GM12878 (cell line): ENCODE results near the gene JTB. TPM values are rescaled to one million over a fixed set of nuclear protein-coding genes. Genes with fewer than 3 reads are reported as not detected.
A peak's percentile ranks its signal among the peaks of the same experiment; 100 is the strongest.

Experiments used
- ATF3 ChIP-seq: IDR thresholded peaks from 2 replicates; pipeline ENCODE4 v1.6.1; 2011; ENCODE audit warnings: low read depth, mild to moderate bottlenecking, low read length, moderate library complexity, borderline replicate concordance; ENCODE audit errors: extremely low read depth
- DPF2 ChIP-seq: fragments of 450-650 bp; IDR thresholded peaks from 2 replicates; pipeline ENCODE4 v1.6.1; 2017; ENCODE audit warnings: mild to moderate bottlenecking
- E2F4 ChIP-seq: IDR thresholded peaks from 2 replicates; pipeline ENCODE4 v1.6.1; 2012; ENCODE audit warnings: low read depth, low read length, improper control_type of control experiment
- EED ChIP-seq: sonication (generic); IDR thresholded peaks from 2 replicates; pipeline ENCODE4 v1.6.1; 2016; ENCODE audit warnings: antibody characterized with exemption, low read depth
- KDM1A ChIP-seq: fragments of 200-600 bp; sonication (generic); IDR thresholded peaks from 2 replicates; pipeline ENCODE4 v1.6.1; 2016; ENCODE audit warnings: borderline replicate concordance
- MTA2 ChIP-seq: fragments of 450-650 bp; IDR thresholded peaks from 2 replicates; pipeline ENCODE4 v1.6.1; 2016; ENCODE audit warnings: low read depth, mild to moderate bottlenecking, moderate library complexity
- NBN ChIP-seq: fragments of 450-650 bp; IDR thresholded peaks from 2 replicates; pipeline ENCODE4 v1.6.1; 2016
- NRF1 ChIP-seq: conservative IDR thresholded peaks from 2 replicates; pipeline ENCODE4 v1.6.1; 2011; ENCODE audit warnings: mild to moderate bottlenecking, low read depth, low read length, improper control_type of control experiment
- PAX5 ChIP-seq: IDR thresholded peaks from 2 replicates; pipeline ENCODE4 v1.6.1; 2011; ENCODE audit warnings: low read depth, low read length, borderline replicate concordance
- POU2F2 ChIP-seq: IDR thresholded peaks from 3 replicates; pipeline ENCODE4 v1.6.1; 2011; ENCODE audit warnings: low read depth, mild to moderate bottlenecking, low read length, borderline replicate concordance
- REST ChIP-seq: IDR thresholded peaks from 2 replicates; pipeline ENCODE4 v1.6.1; 2012; ENCODE audit warnings: mild to moderate bottlenecking, low read depth, low read length
- TAF1 ChIP-seq: IDR thresholded peaks from 2 replicates; pipeline ENCODE4 v1.6.1; 2011; ENCODE audit warnings: mild to moderate bottlenecking, low read depth, low read length, borderline replicate concordance
- TCF12 ChIP-seq: IDR thresholded peaks from 2 replicates; pipeline ENCODE4 v1.6.1; 2011; ENCODE audit warnings: low read depth, mild to moderate bottlenecking, low read length
- WRNIP1 ChIP-seq: IDR thresholded peaks from 2 replicates; pipeline ENCODE4 v1.6.1; 2011; ENCODE audit warnings: low read depth, low read length, improper control_type of control experiment, borderline replicate concordance
- YY1 ChIP-seq: IDR thresholded peaks from 2 replicates; pipeline ENCODE4 v1.6.1; 2011; ENCODE audit warnings: low read depth, mild to moderate bottlenecking, low read length
- ZBTB4 ChIP-seq: fragments of 450-650 bp; formaldehyde crosslinking; IDR thresholded peaks from 2 replicates; pipeline ENCODE4 v1.4.0; 2022; ENCODE audit warnings: mild to moderate bottlenecking, moderate library complexity
- ZBTB40 ChIP-seq: fragments of 450-650 bp; IDR thresholded peaks from 2 replicates; pipeline ENCODE4 v1.6.1; 2016; ENCODE audit warnings: mild to moderate bottlenecking, moderate library complexity, borderline replicate concordance
- polyA plus RNA-seq, 11 experiments: library from polyadenylated mRNA; depleted of rRNA in 4 of 11; unstranded in 6 of 11; stranded (reverse) in 5 of 11; fragments of >200 nt; fragmentation: Nextera tagmentation in 4 of 11; fragmentation: Illumina TruSeq in 1 of 11; extraction: Ambion mirVana in 4 of 11; extraction: Trizol in 1 of 11; gene quantifications; 1 replicate in 1 of 11; 2 replicates in 10 of 11; pipeline versions ENCODE4 v1.2.1 to v1.2.3, GENCODE V29; 2011 to 2016; ENCODE audit warnings: inconsistent platforms in 2 of 11, missing spikeins in 2 of 11, low read depth in 1 of 11
- total RNA-seq, 4 experiments: library from RNA; depleted of rRNA in 3 of 4; stranded (reverse); fragments of >200 nt in 3 of 4; fragmentation: Illumina TruSeq in 1 of 4; extraction: Trizol in 1 of 4; gene quantifications; 2 replicates each; pipeline versions ENCODE4 v1.2.1 to v1.2.3, GENCODE V29; 2013 to 2021

JTB gene
- total and polyA plus RNA-seq, 10 of the 15 experiments (the other 5 are each of a cell fraction or from before 2014, with no cell fraction given) = 25.0 to 298 (median 155) TPM

GRCh38 chr1:153945131-153945794 lies 32.2 kb downstream of the JTB start (continued):
- no peak for TF ChIP-seq ZBTB40
- no peak for TF ChIP-seq ZBTB4
- TF ChIP-seq DPF2 = no peak
- TF ChIP-seq PAX5 = no peak
- TF ChIP-seq EED = peak; percentile 12; the same call in 1 of the 2 replicates
- no peak for TF ChIP-seq E2F4
- peak; percentile 32; the same call in 1 of the 2 replicates for TF ChIP-seq MTA2
- peak; percentile 84; the same call in 1 of the 2 replicates for TF ChIP-seq NBN
- 0 out of 2 replicates have a peak, but pooled peaks have one; percentile 11 for TF ChIP-seq TCF12
- 0 out of 2 replicates have a peak, but pooled peaks have one; percentile 54 for TF ChIP-seq WRNIP1
- TF ChIP-seq TAF1 = 0 out of 2 replicates have a peak, but pooled peaks have one; percentile 28
- TF ChIP-seq REST = no peak
- no peak for TF ChIP-seq NRF1
- TF ChIP-seq POU2F2 = 0 out of 3 replicates have a peak, but pooled peaks have one; percentile 53
- no peak for TF ChIP-seq ATF3
- peak; percentile 40; the same call in 1 of the 2 replicates for TF ChIP-seq YY1
- TF ChIP-seq KDM1A = no peak
